Stimulated activated CD8-positive, alpha-beta memory T cell treated with anti-CD3 and anti-CD28 coated beads, Interleukin-2, amount 100 ng/mL, for 1 hour (primary cell): Measurements from ENCODE around the gene LRP1B.
"Not testable (repeated sequence)": the region's sequence is repeated elsewhere in the genome, so short reads cannot be mapped to it uniquely, and the experiment has no call there.

Experiments used
- DNase-seq, 2 donors: peaks; one replicate each; pipeline ENCODE4 v3.0.0-alpha.2; 2020; ENCODE audit warnings: low read depth in 2 of 2

Gene LRP1B

GRCh38 chr2:142104134-142104758 is 26.6 kb downstream of the LRP1B start:
- no peak for DNase-seq

- no peak for DNase-seq
Observed at GRCh38 chr2:142100970-142101369, 29.8 kb downstream of the LRP1B start.

- DNase-seq = no peak
Observed at GRCh38 chr2:142100139-142100873, 30.5 kb downstream of the LRP1B start.

- DNase-seq = no peak
Observed at GRCh38 chr2:142097711-142098110, 33.1 kb downstream of the LRP1B start.

GRCh38 chr2:142095647-142096046 is 35.2 kb downstream of the LRP1B start:
- DNase-seq = no peak

GRCh38 chr2:142094233-142094632 is 36.6 kb downstream of the LRP1B start:
- no peak for DNase-seq

- DNase-seq = no peak
Observed at GRCh38 chr2:142088058-142088568, 42.7 kb downstream of the LRP1B start.

GRCh38 chr2:142087585-142087984 is 43.2 kb downstream of the LRP1B start:
- DNase-seq = not testable (repeated sequence)

GRCh38 chr2:142082368-142082767 is 48.4 kb downstream of the LRP1B start:
- no peak for DNase-seq

- DNase-seq = no peak
Observed at GRCh38 chr2:142076317-142076716, 54.5 kb downstream of the LRP1B start.

GRCh38 chr2:142075826-142076225 is 55.0 kb downstream of the LRP1B start:
- no peak for DNase-seq

- no peak for DNase-seq
Observed at GRCh38 chr2:142069251-142069888, 61.4 kb downstream of the LRP1B start.

- no peak for DNase-seq
Observed at GRCh38 chr2:142065700-142066099, 65.1 kb downstream of the LRP1B start.

- no peak for DNase-seq
Observed at GRCh38 chr2:142065156-142065555, 65.7 kb downstream of the LRP1B start.

- no peak for DNase-seq
Observed at GRCh38 chr2:142061733-142062132, 69.1 kb downstream of the LRP1B start.

GRCh38 chr2:142058149-142058548 is 72.7 kb downstream of the LRP1B start:
- DNase-seq = no peak

GRCh38 chr2:142056784-142057183 is 74.0 kb downstream of the LRP1B start:
- DNase-seq = no peak

GRCh38 chr2:142052220-142052863 is 78.5 kb downstream of the LRP1B start:
- no peak for DNase-seq

- DNase-seq = no peak
Observed at GRCh38 chr2:142048581-142048980, 82.2 kb downstream of the LRP1B start.

- DNase-seq = no peak
Observed at GRCh38 chr2:142045641-142046040, 85.2 kb downstream of the LRP1B start.

- no peak for DNase-seq
Observed at GRCh38 chr2:142044197-142044596, 86.6 kb downstream of the LRP1B start.

- no peak for DNase-seq
Observed at GRCh38 chr2:142042536-142043199, 88.1 kb downstream of the LRP1B start.
